ENCODE measurements around the gene PRR22.
A peak's percentile ranks its signal among the peaks of the same experiment; 100 is the strongest.

Gene PRR22

GRCh38 chr19:5814123-5814851 is 29.7 kb upstream of the PRR22 start:
- no peak for DNase-seq (ENCODE audit: low spot score)

- DNase-seq (ENCODE audit: low spot score) = no peak
These were observed 26.6 kb upstream of the PRR22 start for GRCh38 chr19:5811117-5811516.

GRCh38 chr19:5809469-5809868 is 24.9 kb upstream of the PRR22 start:
- DNase-seq (ENCODE audit: low spot score) = no peak

DNA sequence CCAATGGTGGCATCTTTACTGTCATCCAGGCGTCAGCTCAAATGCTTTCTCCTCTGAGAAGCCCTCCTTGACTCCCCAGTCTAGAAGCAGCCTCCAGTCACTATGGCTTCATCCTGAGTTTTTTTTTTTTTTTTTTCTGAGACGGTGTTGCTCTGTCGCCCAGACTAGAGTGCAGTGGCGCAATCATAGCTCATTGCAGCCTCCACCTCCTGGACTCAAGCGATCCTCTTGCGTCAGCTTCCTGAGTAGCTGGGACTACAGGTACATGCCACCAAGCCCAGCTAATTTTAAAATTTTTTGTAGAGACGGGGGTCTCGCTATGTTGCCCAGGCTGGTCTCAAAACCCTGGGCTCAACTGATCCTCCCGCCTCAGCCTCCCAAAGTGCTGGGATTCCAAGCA is 24.5 kb upstream of the PRR22 start:
- no peak for DNase-seq (ENCODE audit: low spot score)

DNA sequence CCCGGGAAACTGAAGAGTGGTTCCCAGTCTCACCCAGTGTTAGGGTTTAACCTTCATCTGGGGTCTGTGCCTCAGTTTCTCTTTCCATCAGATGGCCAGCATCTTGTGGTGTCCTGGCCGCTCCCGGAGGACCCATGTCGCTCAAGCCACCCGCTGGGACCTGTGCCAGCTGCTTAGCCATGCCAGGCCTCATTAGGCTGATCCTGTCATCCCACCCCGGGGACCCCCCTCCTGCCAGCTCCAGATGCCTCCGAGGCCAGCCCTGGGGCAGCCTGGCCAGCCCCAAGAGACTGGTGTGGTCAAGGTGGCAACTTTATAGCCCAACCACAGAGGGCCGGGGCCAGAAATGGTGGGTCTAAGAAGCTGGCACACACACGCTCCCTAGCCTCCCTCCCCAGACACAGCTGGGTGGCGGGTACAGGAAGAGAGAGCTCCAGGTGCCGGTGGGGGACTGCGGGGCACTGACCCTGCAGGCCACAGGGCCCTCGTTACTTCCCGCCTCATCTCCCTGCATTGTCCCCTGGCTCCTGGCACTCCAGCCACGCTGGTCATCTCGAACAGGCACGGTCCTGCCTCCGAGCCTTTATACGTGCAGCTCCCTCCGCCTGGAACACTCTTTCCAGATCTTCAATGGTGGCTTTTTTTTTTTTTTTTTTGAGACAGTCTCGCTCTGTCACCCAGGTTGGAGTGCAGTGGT is 23.7 kb upstream of the PRR22 start:
- DNase-seq (ENCODE audit: low spot score) = no peak

DNA sequence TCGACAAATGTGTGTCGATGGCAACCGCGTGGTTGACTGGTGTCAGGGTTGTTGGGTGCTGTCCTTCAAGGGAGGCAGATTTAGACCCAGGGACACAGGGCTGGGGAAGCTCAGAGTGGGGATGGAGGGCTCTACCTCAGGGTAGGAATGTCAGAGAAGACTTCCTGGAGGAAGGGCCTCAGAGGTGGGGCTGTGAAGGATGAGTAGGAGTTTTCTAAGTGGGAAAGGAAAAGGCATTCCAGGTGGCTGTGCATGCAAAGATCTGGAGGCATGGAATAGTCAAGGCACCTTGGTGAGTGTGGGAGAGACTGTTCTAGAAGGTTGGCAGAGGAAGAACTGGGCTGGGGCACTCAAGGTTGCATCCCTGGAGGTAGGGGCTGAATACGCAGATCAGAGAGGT is 22.4 kb upstream of the PRR22 start:
- DNase-seq (ENCODE audit: low spot score) = no peak

DNA sequence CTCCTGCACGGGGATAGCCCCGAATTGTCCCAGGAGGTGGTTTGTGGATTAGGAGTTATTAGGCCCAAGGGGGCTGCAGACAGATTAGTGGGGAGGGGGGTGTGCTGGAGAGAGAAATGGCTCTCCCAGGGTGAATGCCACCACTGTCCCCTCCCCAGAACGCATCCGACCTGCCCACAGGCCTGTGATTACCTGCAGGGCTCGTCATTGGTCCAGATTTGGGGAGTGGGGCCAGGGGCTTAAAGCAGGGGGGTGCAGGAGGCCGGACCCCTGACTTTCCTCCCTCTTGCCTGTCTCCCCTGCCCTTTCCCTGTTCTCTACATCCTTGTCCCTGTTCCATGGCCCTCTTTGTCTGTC is 21.6 kb upstream of the PRR22 start:
- DNase-seq (ENCODE audit: low spot score) = no peak

GRCh38 chr19:5805462-5806132 is 21.1 kb upstream of the PRR22 start:
- DNase-seq (ENCODE audit: low spot score) = no peak

GRCh38 chr19:5804516-5805461 is 20.2 kb upstream of the PRR22 start, which contains the start of gene NRTN:
Gene NRTN (plus strand): TSS chr19:5805067. CDS start chr19:5824166, 19,099 bp downstream.
- DNase-seq (ENCODE audit: low spot score) = no peak

DNA sequence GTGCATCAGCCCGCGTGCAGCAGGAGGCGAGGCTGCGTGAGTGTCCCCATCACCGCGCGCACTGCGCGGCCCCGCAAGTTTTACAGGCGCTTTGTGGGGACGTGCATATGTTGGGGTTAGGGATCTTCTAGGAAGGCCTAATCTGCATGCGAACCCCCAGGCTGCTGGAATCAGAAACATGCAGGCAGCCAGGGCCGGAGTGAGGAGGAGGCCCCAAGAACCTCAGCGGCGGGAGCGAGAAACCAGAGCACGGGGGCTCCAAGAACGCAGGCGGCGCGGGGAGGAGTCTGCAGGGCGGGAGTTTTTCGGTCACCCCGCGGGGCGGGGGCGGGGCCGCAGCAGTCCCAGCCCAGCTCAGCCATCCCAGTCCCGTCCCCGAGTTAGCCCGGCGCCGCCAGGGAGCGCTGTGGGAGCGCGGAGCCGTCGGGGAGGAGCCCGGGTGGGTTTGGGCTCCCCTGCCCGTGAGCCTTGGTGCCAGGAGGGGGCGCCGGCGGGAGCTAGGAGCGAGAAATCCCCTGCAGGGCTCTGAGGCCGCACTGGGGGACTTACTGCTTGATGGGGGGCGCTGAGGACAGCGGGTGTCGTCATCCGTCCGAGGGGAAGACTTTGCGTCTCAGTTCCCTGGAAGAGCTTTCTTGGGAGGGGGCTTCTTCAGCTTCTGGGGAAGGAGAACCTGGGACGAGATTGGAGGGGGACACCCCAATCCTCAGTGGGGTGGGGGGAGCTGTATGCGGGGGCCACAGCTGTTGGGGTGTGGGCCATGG is 19.4 kb upstream of the PRR22 start:
- peak; percentile 76 for DNase-seq (ENCODE audit: low spot score)

DNA sequence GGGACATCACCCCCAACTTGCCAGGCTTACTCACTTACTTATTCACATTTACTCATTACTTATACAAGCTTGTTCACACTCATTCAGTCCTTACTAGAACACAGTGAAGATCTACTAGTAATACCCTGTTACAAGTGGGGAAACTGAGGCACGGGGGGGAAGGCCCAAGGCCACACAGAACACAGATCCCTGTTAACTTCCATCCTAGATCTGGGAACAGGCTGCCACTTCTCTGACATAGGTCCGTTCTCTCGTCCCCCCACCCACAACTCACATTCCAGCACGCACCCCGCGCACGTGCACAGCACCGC is 18.9 kb upstream of the PRR22 start:
- DNase-seq (ENCODE audit: low spot score) = no peak

GRCh38 chr19:5801796-5802619 is 17.5 kb upstream of the PRR22 start:
- no peak for DNase-seq (ENCODE audit: low spot score)

- no peak for DNase-seq (ENCODE audit: low spot score)
These were observed 16.1 kb upstream of the PRR22 start for GRCh38 chr19:5800361-5801270.

DNA sequence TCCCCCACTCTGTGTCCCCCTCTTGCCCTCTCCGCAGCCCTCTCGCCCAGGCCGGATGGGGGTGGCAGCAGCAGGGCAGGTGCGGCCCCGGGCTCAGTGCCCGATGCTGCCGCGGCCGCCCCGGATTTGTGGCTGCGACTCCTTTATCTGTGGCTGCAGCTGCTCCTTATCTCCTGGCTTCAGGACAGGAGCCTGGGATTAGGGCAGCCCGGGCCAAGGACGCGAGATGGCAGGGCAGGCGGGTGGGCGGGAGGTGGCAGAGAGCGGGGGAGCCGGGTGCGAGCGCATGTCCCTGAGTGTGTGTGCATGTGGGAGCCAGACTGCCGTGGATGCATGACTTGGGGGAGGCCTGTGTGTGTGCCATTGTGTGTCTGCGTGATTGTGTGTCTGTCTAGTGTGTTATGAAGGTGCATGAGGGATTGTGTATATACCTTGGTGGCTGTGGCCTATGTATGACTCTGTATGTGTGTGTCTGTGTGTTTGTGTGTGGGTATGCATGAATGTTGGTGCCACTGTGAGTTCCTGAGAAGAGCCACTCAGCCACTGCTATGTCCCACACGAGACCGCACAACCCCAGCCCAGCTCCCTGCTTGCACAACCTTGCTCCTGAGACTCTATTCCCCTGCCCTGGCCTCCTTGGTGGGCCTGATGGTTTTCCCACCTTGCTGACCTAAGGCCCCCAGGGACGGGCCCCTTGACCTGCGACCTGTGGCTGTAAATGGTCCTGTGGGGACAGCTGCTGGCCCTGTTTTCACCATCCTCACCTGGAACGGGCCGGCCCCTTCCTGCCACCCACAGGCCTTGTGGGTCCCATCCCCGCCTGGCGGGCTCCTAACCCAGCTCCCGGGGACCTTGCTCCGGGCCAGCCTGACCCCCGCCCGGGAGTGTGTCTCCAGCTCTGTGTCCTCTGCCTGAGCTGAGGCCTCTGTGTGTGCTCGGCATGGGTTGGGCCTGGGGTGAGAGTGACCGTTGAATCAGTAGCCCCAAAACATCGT is 15.0 kb upstream of the PRR22 start:
- no peak for DNase-seq (ENCODE audit: low spot score)

DNA sequence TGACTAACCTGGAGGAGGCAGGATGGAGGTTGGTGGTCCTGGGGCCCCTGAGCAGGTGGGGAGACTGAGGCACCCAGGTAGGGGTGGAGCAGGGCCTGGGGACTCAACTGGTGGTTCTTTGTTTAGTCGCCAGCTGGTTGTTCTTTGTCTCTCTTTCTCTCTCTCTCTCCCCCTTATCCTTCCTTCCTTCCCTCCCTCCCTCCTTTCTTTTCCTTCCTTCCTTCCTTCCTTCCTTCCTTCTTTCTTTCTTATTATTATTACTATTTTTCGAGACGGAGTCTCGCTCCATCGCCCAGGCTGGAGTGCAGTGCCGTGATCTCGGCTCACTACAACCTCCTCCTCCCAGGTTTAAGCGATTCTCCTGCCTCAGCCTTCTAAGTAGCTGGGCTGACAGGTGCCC is 13.7 kb upstream of the PRR22 start:
- no peak for DNase-seq (ENCODE audit: low spot score)

GRCh38 chr19:5795382-5795919 is 10.9 kb upstream of the PRR22 start:
- no peak for DNase-seq (ENCODE audit: low spot score)

DNA sequence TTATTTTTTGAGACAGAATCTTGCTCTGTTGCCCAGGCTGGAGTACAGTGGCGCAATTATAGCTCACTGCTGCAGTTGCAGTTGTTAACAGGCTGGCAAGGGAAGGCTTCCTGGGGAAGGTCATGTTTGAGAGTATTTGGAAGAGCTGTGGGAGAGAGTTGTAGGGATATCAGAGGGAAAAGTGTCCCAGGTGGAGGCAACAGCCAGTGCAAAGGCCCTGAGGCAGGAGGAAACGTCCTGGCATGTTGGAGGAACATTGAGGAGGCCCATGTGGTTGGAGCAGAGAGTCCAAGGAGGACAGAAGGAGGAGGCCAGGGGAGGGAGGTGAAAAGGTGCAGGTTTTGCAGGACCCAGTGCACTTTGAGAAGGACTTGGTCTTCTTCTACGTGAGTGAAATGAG is 8.6 kb upstream of the PRR22 start:
- no peak for DNase-seq (ENCODE audit: low spot score)

DNA sequence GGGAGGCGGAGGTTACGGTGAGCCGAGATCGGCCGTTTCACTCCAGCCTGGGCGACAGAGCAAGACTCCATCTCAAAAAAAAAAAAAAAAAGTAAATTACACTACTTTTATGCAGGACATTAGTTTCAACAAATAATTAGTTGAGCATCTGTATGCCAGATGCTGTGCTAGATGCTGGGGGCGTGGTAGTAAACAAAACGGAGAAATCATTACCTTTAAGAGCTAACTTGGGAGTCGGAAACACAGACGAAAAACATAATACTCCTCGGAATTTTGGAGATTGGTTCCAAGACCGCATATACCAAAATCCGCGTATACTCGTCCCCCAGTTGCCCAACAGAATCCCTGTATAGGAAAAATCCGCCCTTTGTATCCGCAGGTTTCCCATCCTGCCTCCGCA is 7.7 kb upstream of the PRR22 start:
- no peak for DNase-seq (ENCODE audit: low spot score)
